Naive thymus-derived CD4-positive, alpha-beta T cell (primary cell): Measurements from ENCODE around the gene MATN1. TPM values are rescaled to one million over a fixed set of nuclear protein-coding genes. Genes with fewer than 3 reads are reported as not detected.

Source experiments
- ATAC-seq: fragments of 150-1000 bp; cut with Tn5 transposase; 2 replicates; pipeline ENCODE4 v1.10.0; 2021; ENCODE audit warnings: mild to moderate bottlenecking, moderate library complexity
- CTCF ChIA-PET: fragments of 350-600 bp; sonication (Branson Sonifier 250); formaldehyde crosslinking; loops from one replicate; lab custom pipeline; 2021; ENCODE audit warnings: antibody characterized with exemption; lab: Charles Lee
- POLR2A ChIA-PET: fragments of 350-600 bp; sonication (Branson Sonifier 250); formaldehyde crosslinking; loops from one replicate; lab custom pipeline; 2021; ENCODE audit warnings: antibody characterized with exemption, inconsistent platforms; lab: Charles Lee
- DNase-seq, 9 donors: peaks; one replicate each; pipeline versions ENCODE4 v3.0.0 to v3.0.0-alpha.2; 2020 to 2022; ENCODE audit warnings: mixed read lengths in 1 of 9
- H3K27ac ChIP-seq: one replicate; pipeline ENCODE4 v1.7.0; 2013; ENCODE audit warnings: mild to moderate bottlenecking, low read depth, low read length, moderate library complexity
- H3K27me3 ChIP-seq, 2 donors: one replicate each; pipeline ENCODE4 v1.7.0; 2013; ENCODE audit warnings: low read length in 2 of 2, mild to moderate bottlenecking in 2 of 2, moderate library complexity in 2 of 2; ENCODE audit not compliant: control insufficient read depth in 2 of 2, insufficient read depth in 2 of 2
- H3K36me3 ChIP-seq, 3 experiments: 1 replicate in 2 of 3; 2 replicates in 1 of 3; pipeline ENCODE4 v1.7.0; 2013; ENCODE audit warnings: low read length in 3 of 3, mild to moderate bottlenecking in 3 of 3, moderate library complexity in 1 of 3; ENCODE audit not compliant: insufficient read depth in 3 of 3, control insufficient read depth in 2 of 3
- H3K4me1 ChIP-seq, 2 donors: one replicate each; pipeline ENCODE4 v1.7.0; 2013; ENCODE audit warnings: low read length in 2 of 2, mild to moderate bottlenecking in 2 of 2, moderate library complexity in 1 of 2; ENCODE audit not compliant: control insufficient read depth in 2 of 2, insufficient read depth in 2 of 2
- H3K4me3 ChIP-seq: 2 replicates; pipeline ENCODE4 v1.7.0; 2013; ENCODE audit warnings: mild to moderate bottlenecking, low read length
- H3K9me3 ChIP-seq, 3 experiments: 1 replicate in 2 of 3; 2 replicates in 1 of 3; pipeline ENCODE4 v1.7.0; 2013; ENCODE audit warnings: low read length in 3 of 3; ENCODE audit not compliant: control insufficient read depth in 2 of 3
- H3K27ac Mint-ChIP-seq, 9 donors: one replicate each; pipeline ENCODE4 v1.8.0; 2020 to 2022; ENCODE audit warnings: mixed read lengths in 9 of 9, mild to moderate bottlenecking in 8 of 9, moderate library complexity in 5 of 9, inconsistent platforms in 2 of 9
- H3K27me3 Mint-ChIP-seq, 5 donors: one replicate each; pipeline ENCODE4 v1.8.0; 2021 to 2022; ENCODE audit warnings: mixed read lengths in 5 of 5, mild to moderate bottlenecking in 1 of 5
- H3K36me3 Mint-ChIP-seq, 5 donors: one replicate each; pipeline ENCODE4 v1.8.0; 2020 to 2022; ENCODE audit warnings: mixed read lengths in 5 of 5, mild to moderate bottlenecking in 3 of 5, inconsistent platforms in 1 of 5
- H3K4me1 Mint-ChIP-seq, 7 donors: one replicate each; pipeline ENCODE4 v1.8.0; 2020 to 2022; ENCODE audit warnings: mixed read lengths in 7 of 7, mild to moderate bottlenecking in 3 of 7, inconsistent platforms in 1 of 7
- H3K4me3 Mint-ChIP-seq, 10 donors: one replicate each; pipeline ENCODE4 v1.8.0; 2020 to 2022; ENCODE audit warnings: mild to moderate bottlenecking in 10 of 10, mixed read lengths in 10 of 10, moderate library complexity in 6 of 10, inconsistent platforms in 2 of 10
- H3K9me3 Mint-ChIP-seq, 11 donors: one replicate each; pipeline ENCODE4 v1.8.0; 2020 to 2022; ENCODE audit warnings: mixed read lengths in 11 of 11, mild to moderate bottlenecking in 4 of 11, inconsistent platforms in 1 of 11, moderate library complexity in 1 of 11
- intact Hi-C, 2 donors: fragments of 100-400 bp; cut with micrococcal nuclease; formaldehyde crosslinking; loops; one replicate each; pipeline ENCODE4 v1.15.1; 2023
- polyA plus RNA-seq, 2 donors: library from polyadenylated mRNA; unstranded; fragments of 300-500 nt; fragmentation: Illumina TruSeq; gene quantifications; one replicate each; pipeline ENCODE4 v1.2.3, GENCODE V29; 2021
- total RNA-seq, 6 experiments: library from RNA in 5 of 6; stranded (reverse) in 5 of 6; gene quantifications; 1 replicate in 5 of 6; 2 replicates in 1 of 6; pipeline ENCODE4 v1.2.3 and lab custom pipeline; 2021 to 2026

The MATN1 gene
- total and polyA plus RNA-seq, 7 experiments from 2014 or later = 0.08 to 3.6 (median 0.22) TPM; not detected in 2

- no peak overlapping the region for H3K4me3 ChIP-seq
- H3K4me1 Mint-ChIP-seq = peaks cover 0 to 16% (median 11%) of the 10 kb centered on the region in 7 donors
- peaks cover 0 to 8% of the 10 kb centered on the region in 2 donors for H3K4me1 ChIP-seq
- no peak overlapping the region for H3K27ac Mint-ChIP-seq
- no peaks in the 10 kb centered on the region for H3K36me3 ChIP-seq
- peaks cover 0 to 7% (median 0%) of the 10 kb centered on the region in 3 experiments for H3K9me3 ChIP-seq
- ChIA-PET POLR2A (no interaction called here), CTCF (no interaction called here)
- DNase-seq (no peak), ATAC-seq (no peak)
- H3K27ac ChIP-seq = no peak overlapping the region
- H3K4me3 Mint-ChIP-seq = no peak overlapping the region
- intact Hi-C loops = no loop called here
- peaks cover 29 to 65% (median 48%) of the 10 kb centered on the region in 5 donors for H3K27me3 Mint-ChIP-seq
- H3K27me3 ChIP-seq = peaks cover 0 to 9% of the 10 kb centered on the region in 2 donors
- H3K9me3 Mint-ChIP-seq = peaks cover 0 to 3% (median 0%) of the 10 kb centered on the region in 11 donors
- H3K36me3 Mint-ChIP-seq = no peaks in the 10 kb centered on the region
Observed at GRCh38 chr1:30683699-30684098, 39.7 kb downstream of the MATN1 start.

DNA sequence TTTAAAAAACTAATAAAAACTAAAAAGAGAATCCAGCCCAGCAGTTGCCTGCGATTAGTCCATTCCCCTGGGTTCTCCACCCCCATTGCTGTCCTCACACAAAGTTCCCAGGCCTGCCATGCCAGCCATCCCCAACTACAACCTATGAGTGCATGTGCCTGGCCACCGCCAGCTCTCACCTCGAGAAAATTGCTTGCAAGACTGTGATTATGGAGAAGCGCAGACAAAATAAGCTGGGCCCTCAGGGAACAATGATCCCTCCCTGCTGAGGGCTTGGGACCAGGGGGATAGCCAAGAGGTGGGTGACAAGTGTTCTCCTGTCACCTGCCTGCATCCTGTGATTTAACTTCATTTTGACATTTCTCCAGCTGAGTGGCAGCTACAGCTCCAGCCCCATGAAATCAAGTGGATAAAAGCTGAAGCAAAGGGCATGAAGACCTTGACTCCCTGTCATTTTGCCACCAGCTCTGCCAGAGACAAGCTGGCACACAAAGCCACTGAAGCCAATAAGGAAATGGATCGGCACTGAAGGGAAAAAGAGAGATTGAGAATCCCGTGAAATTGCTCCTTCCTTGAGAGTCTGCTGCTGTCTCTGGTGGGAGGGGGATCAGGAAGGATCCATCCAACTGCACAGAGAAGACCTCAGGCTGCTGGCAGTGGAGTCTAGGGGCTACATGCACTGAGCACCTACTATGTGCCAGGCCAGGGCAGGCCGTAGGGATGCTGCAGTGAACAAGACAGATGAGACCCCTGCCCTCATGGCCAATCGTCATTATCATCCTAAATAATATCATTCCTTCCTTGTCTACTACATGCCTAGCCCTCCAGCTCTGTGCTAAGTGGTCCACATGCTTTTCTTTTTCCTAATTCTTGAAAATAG is 40.7 kb downstream of the MATN1 start:
- Mint-ChIP-seq H3K4me1 (peaks cover 0 to 16% (median 11%) of the 10 kb centered on the region in 7 donors), H3K9me3 (peaks cover 0 to 7% (median 0%) of the 10 kb centered on the region in 11 donors), H3K27me3 (peaks cover 40 to 62% (median 51%) of the 10 kb centered on the region in 5 donors), H3K27ac (no peak overlapping the region), H3K4me3 (no peak overlapping the region), H3K36me3 (no peaks in the 10 kb centered on the region)
- Histone ChIP-seq H3K4me3 (no peak overlapping the region), H3K9me3 (peaks cover 0 to 7% (median 0%) of the 10 kb centered on the region in 3 experiments), H3K36me3 (no peaks in the 10 kb centered on the region), H3K4me1 (peaks cover 0 to 8% of the 10 kb centered on the region in 2 donors), H3K27ac (no peak overlapping the region), H3K27me3 (peaks cover 0 to 9% of the 10 kb centered on the region in 2 donors)
- intact Hi-C loops = no loop called here
- ChIA-PET CTCF (no interaction called here), POLR2A (no interaction called here)
- DNase-seq (no peak), ATAC-seq (no peak)

DNA sequence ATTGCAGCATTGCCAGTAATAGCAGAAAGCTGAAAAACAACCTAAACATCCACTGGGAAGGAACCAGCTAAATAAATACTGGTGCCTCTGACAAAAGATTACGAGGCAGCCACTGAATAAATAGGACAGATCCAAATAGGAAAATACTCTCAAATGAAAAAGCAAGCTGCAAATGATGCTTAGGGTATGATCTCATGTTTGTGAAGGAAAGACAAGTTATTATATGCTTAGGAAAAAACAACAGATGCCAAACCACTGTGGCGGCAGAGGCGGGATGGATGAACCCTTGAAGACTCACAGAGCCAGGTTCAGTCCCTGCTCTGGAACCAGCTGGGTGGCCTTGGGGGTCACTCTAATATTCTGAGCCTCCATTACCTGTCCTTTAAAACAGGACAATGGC is 41.6 kb downstream of the MATN1 start:
- intact Hi-C loops = no loop called here
- DNase-seq (no peak), ATAC-seq (no peak)
- Mint-ChIP-seq H3K4me1 (peaks cover 0 to 16% (median 11%) of the 10 kb centered on the region in 7 donors), H3K4me3 (no peak overlapping the region), H3K27ac (peak overlapping the region in 2 of 9 donors; percentile 4 to 41), H3K36me3 (no peaks in the 10 kb centered on the region), H3K9me3 (peaks cover 0 to 9% (median 2%) of the 10 kb centered on the region in 11 donors), H3K27me3 (peaks cover 46 to 57% (median 52%) of the 10 kb centered on the region in 5 donors)
- ChIA-PET CTCF (no interaction called here), POLR2A (no interaction called here)
- Histone ChIP-seq H3K4me1 (peaks cover 0 to 8% of the 10 kb centered on the region in 2 donors), H3K27ac (no peak overlapping the region), H3K4me3 (no peak overlapping the region), H3K27me3 (peaks cover 0 to 9% of the 10 kb centered on the region in 2 donors), H3K9me3 (peaks cover 0 to 7% (median 0%) of the 10 kb centered on the region in 3 experiments), H3K36me3 (no peaks in the 10 kb centered on the region)

GRCh38 chr1:30680879-30681278 is 42.5 kb downstream of the MATN1 start:
- Mint-ChIP-seq H3K27me3 (peaks cover 45 to 49% (median 47%) of the 10 kb centered on the region in 5 donors), H3K9me3 (peaks cover 0 to 10% (median 2%) of the 10 kb centered on the region in 11 donors), H3K27ac (no peak overlapping the region), H3K4me1 (peaks cover 0 to 16% (median 11%) of the 10 kb centered on the region in 7 donors), H3K4me3 (no peak overlapping the region), H3K36me3 (no peaks in the 10 kb centered on the region)
- CTCF ChIA-PET = no interaction called here
- DNase-seq = no peak
- Histone ChIP-seq H3K9me3 (peaks cover 0 to 7% (median 0%) of the 10 kb centered on the region in 3 experiments), H3K27ac (no peak overlapping the region), H3K4me1 (peaks cover 0 to 8% of the 10 kb centered on the region in 2 donors), H3K27me3 (peaks cover 0 to 9% of the 10 kb centered on the region in 2 donors), H3K36me3 (no peaks in the 10 kb centered on the region), H3K4me3 (no peak overlapping the region)
- POLR2A ChIA-PET = no interaction called here
- no peak for ATAC-seq
- intact Hi-C loops = no loop called here

GRCh38 chr1:30680429-30680828 is 43.0 kb downstream of the MATN1 start:
- CTCF ChIA-PET = no interaction called here
- Histone ChIP-seq H3K4me1 (peaks cover 0 to 8% of the 10 kb centered on the region in 2 donors), H3K27me3 (peaks cover 0 to 9% of the 10 kb centered on the region in 2 donors), H3K27ac (no peak overlapping the region), H3K4me3 (no peak overlapping the region), H3K36me3 (no peaks in the 10 kb centered on the region), H3K9me3 (peaks cover 0 to 7% (median 0%) of the 10 kb centered on the region in 3 experiments)
- DNase-seq (no peak), ATAC-seq (no peak)
- Mint-ChIP-seq H3K9me3 (peaks cover 0 to 12% (median 4%) of the 10 kb centered on the region in 11 donors), H3K36me3 (no peaks in the 10 kb centered on the region), H3K4me3 (no peak overlapping the region), H3K4me1 (peaks cover 0 to 16% (median 11%) of the 10 kb centered on the region in 7 donors), H3K27me3 (peaks cover 46 to 52% (median 49%) of the 10 kb centered on the region in 5 donors), H3K27ac (no peak overlapping the region)
- intact Hi-C loops = no loop called here
- POLR2A ChIA-PET = no interaction called here

GRCh38 chr1:30679976-30680305 is 43.4 kb downstream of the MATN1 start:
- Mint-ChIP-seq H3K4me3 (no peak overlapping the region), H3K27ac (no peak overlapping the region), H3K27me3 (peaks cover 46 to 55% (median 50%) of the 10 kb centered on the region in 5 donors), H3K9me3 (peaks cover 0 to 12% (median 4%) of the 10 kb centered on the region in 11 donors), H3K36me3 (no peaks in the 10 kb centered on the region), H3K4me1 (peaks cover 0 to 14% (median 9%) of the 10 kb centered on the region in 7 donors)
- ATAC-seq (no peak), DNase-seq (no peak)
- Histone ChIP-seq H3K4me1 (peaks cover 0 to 8% of the 10 kb centered on the region in 2 donors), H3K27ac (no peak overlapping the region), H3K9me3 (peaks cover 0 to 7% (median 0%) of the 10 kb centered on the region in 3 experiments), H3K36me3 (no peaks in the 10 kb centered on the region), H3K27me3 (peaks cover 0 to 9% of the 10 kb centered on the region in 2 donors), H3K4me3 (no peak overlapping the region)
- ChIA-PET CTCF (no interaction called here), POLR2A (no interaction called here)
- intact Hi-C loops = no loop called here
